Activated naive CD4-positive, alpha-beta T cell treated with anti-CD3 and anti-CD28 coated beads for 36 hours (primary cell): ENCODE results near the gene PLAGL2. TPM values are rescaled to one million over a fixed set of nuclear protein-coding genes. Genes with fewer than 3 reads are reported as not detected.

Experiments
- CTCF ChIA-PET: fragments of 350-600 bp; sonication (Branson Sonifier 250); formaldehyde crosslinking; loops from one replicate; lab custom pipeline; 2021; ENCODE audit warnings: antibody characterized with exemption; lab: Charles Lee
- DNase-seq: peaks from one replicate; pipeline ENCODE4 v3.0.0-alpha.2; 2020
- H3K27ac Mint-ChIP-seq: one replicate; pipeline ENCODE4 v1.8.0; 2021; ENCODE audit warnings: mild to moderate bottlenecking, mixed read lengths
- H3K27me3 Mint-ChIP-seq: one replicate; pipeline ENCODE4 v1.8.0; 2021; ENCODE audit warnings: low read depth, mixed read lengths
- H3K36me3 Mint-ChIP-seq: one replicate; pipeline ENCODE4 v1.8.0; 2021; ENCODE audit warnings: low read depth, mixed read lengths
- H3K4me1 Mint-ChIP-seq: one replicate; pipeline ENCODE4 v1.8.0; 2021; ENCODE audit warnings: low read depth, mixed read lengths
- H3K4me3 Mint-ChIP-seq: one replicate; pipeline ENCODE4 v1.8.0; 2021; ENCODE audit warnings: mild to moderate bottlenecking, moderate library complexity, mixed read lengths
- H3K9me3 Mint-ChIP-seq: one replicate; pipeline ENCODE4 v1.8.0; 2021; ENCODE audit warnings: mixed read lengths
- intact Hi-C: fragments of 100-400 bp; cut with micrococcal nuclease; formaldehyde crosslinking; loops from one replicate; pipeline ENCODE4 v1.15.1; 2023
- total RNA-seq, 2 experiments: library from RNA; stranded (reverse); gene quantifications; one replicate each; pipeline ENCODE4 v1.2.3, GENCODE V29; 2021

PLAGL2 gene
- total RNA-seq, 2 experiments from 2014 or later: 63.3 to 64.9 TPM

DNA sequence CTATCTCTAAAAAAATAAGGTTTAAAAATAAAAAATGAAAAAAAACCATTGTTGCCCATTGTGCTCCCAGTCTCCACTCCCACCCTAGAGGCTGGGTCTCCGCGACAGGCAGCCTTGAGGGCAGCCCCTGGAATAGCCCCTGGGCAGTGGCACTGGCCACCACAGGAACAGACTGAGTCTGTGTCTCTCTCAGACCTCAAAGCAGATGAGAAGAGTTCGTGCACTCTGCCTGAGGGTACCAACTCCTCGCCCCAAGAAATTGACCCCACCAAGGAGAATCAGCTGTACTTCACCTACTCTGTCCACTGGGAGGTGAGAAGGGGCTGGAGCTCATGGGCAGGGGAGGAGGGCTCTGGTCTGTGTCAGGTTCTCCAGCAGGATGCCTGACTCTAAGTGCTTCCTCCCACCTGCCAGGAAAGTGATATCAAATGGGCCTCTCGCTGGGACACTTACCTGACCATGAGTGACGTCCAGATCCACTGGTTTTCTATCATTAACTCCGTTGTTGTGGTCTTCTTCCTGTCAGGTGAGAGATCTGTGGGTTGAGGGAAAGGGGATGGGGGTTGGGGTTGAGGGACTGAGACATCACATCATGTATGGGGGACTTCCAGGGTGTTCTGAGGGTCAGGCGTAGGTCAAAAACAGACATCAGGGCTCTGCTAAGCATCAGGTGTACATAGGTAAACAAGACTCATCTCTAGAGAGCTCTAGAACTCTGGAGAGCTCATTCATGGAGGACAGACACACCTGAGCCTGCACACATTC, 62.5 kb downstream of the PLAGL2 start:
- peaks cover 42% of the 10 kb centered on the region for H3K36me3 Mint-ChIP-seq
- no peak for DNase-seq
- no peaks in the 10 kb centered on the region for H3K4me1 Mint-ChIP-seq
- intact Hi-C loops: no loop called here
- H3K27me3 Mint-ChIP-seq: no peaks in the 10 kb centered on the region
- no peaks in the 10 kb centered on the region for H3K9me3 Mint-ChIP-seq
- no peak overlapping the region for H3K27ac Mint-ChIP-seq
- CTCF ChIA-PET: no interaction called here
- H3K4me3 Mint-ChIP-seq: no peak overlapping the region

- Mint-ChIP-seq H3K9me3 (no peaks in the 10 kb centered on the region), H3K27ac (no peak overlapping the region)
Observed at GRCh38 chr20:32142991-32143390, 64.6 kb downstream of the PLAGL2 start.

More at GRCh38 chr20:32142991-32143390, 64.6 kb downstream of the PLAGL2 start:
- intact Hi-C loops: no loop called here
- H3K27me3 Mint-ChIP-seq: no peaks in the 10 kb centered on the region
- peaks cover 49% of the 10 kb centered on the region for H3K36me3 Mint-ChIP-seq
- H3K4me1 Mint-ChIP-seq: no peaks in the 10 kb centered on the region
- no peak for DNase-seq
- CTCF ChIA-PET: interaction anchor here (0.6 kb wide), 1 partner anchor 110 kb away, joined by 4 read pairs; no protein-coding TSS in a partner anchor
- H3K4me3 Mint-ChIP-seq: no peak overlapping the region

Other genes starting within 250 kb of the PLAGL2 start
- under 1 TPM; 0.02 TPM for gene XKR7, start 239.6 kb downstream of the PLAGL2 start, total RNA-seq
- gene CCM2L, start 197.3 kb downstream of the PLAGL2 start, total RNA-seq: not detected
- gene HCK, start 155.5 kb downstream of the PLAGL2 start, total RNA-seq: not detected
- gene TM9SF4, start 98.0 kb downstream of the PLAGL2 start, total RNA-seq: 10 to 100 TPM; 37.9 to 39.1 TPM
- gene POFUT1, start 137 bp upstream of the PLAGL2 start, total RNA-seq: 10 to 100 TPM; 37.1 to 38.9 TPM
- 10 to 100 TPM; 27.4 to 27.6 TPM for gene KIF3B, start 69.9 kb upstream of the PLAGL2 start, total RNA-seq
- 100 to 1,000 TPM; 155 to 162 TPM for gene ASXL1, start 150.6 kb upstream of the PLAGL2 start, total RNA-seq